Tibial nerve (tissue), 4 donors: ENCODE data around the gene PNPLA2. TPM values are rescaled to one million over a fixed set of nuclear protein-coding genes. Genes with fewer than 3 reads are reported as not detected.

ENCODE experiments used
- DNase-seq, 2 donors: peaks; one replicate each; pipeline ENCODE4 v3.0.0-alpha.2; 2019; ENCODE audit warnings: low spot score in 2 of 2
- H3K27ac ChIP-seq, 4 donors: fragments of 200-600 bp; sonication (generic) in 3 of 4; one replicate each; pipeline ENCODE4 v1.5.1; 2017 to 2019; ENCODE audit warnings: mild to moderate bottlenecking in 1 of 4
- H3K27me3 ChIP-seq, 2 donors: fragments of 200-600 bp; sonication (generic) in 1 of 2; one replicate each; pipeline versions ENCODE4 v1.5.1 to v1.6.0; 2017 to 2019
- H3K36me3 ChIP-seq, 3 donors: fragments of 200-600 bp; sonication (generic); one replicate each; pipeline ENCODE4 v1.5.1; 2018 to 2019
- H3K4me1 ChIP-seq, 4 donors: fragments of 200-600 bp; sonication (generic) in 3 of 4; one replicate each; pipeline ENCODE4 v1.5.1; 2017 to 2019
- H3K4me3 ChIP-seq, 4 donors: fragments of 200-600 bp; sonication (generic) in 3 of 4; one replicate each; pipeline ENCODE4 v1.5.1; 2017 to 2019; ENCODE audit warnings: mild to moderate bottlenecking in 1 of 4, moderate library complexity in 1 of 4
- H3K9me3 ChIP-seq, 4 donors: fragments of 200-600 bp; sonication (generic) in 3 of 4; one replicate each; pipeline ENCODE4 v1.5.1; 2017 to 2019
- EP300 ChIP-seq, 2 donors: sonication (generic); formaldehyde crosslinking; IDR thresholded peaks; one replicate each; pipeline ENCODE4 v1.6.1; 2017; ENCODE audit warnings: antibody characterized with exemption in 2 of 2, mild to moderate bottlenecking in 1 of 2
- POLR2A ChIP-seq, 2 donors: fragments of 450-650 bp; IDR thresholded peaks; one replicate each; pipeline ENCODE4 v1.6.1; 2017; ENCODE audit warnings: antibody characterized with exemption in 2 of 2, mild to moderate bottlenecking in 2 of 2, moderate library complexity in 2 of 2
- WGBS, 2 donors: methylation state at CpG; one replicate each; pipeline ENCODE4 v1.1.5; 2018; 5-methylcytosine and 5-hydroxymethylcytosine counted together
- total RNA-seq, 4 donors: library from RNA; depleted of rRNA; stranded (reverse); fragments of >200 nt; gene quantifications; one replicate each; pipeline ENCODE4 v1.1.0, GENCODE V29; 2016
- TF ChIP-seq, protein P1 (sequence below), 5 experiments: fragments of 200-600 bp in 3 of 5; fragments of 450-650 bp in 2 of 5; sonication (generic) in 3 of 5; IDR thresholded peaks; one replicate each; pipeline ENCODE4 v1.5.1; 2016 to 2019; ENCODE audit warnings: antibody characterized with exemption in 5 of 5, mild to moderate bottlenecking in 3 of 5, moderate library complexity in 2 of 5

Gene PNPLA2
- total RNA-seq, 4 donors from 2014 or later: 136 to 314 (median 187) TPM

GRCh38 chr11:855330-855674 lies 36.6 kb downstream of the PNPLA2 start:
- H3K27me3 ChIP-seq: no peaks in the 10 kb centered on the region
- TF ChIP-seq, protein P1, sequence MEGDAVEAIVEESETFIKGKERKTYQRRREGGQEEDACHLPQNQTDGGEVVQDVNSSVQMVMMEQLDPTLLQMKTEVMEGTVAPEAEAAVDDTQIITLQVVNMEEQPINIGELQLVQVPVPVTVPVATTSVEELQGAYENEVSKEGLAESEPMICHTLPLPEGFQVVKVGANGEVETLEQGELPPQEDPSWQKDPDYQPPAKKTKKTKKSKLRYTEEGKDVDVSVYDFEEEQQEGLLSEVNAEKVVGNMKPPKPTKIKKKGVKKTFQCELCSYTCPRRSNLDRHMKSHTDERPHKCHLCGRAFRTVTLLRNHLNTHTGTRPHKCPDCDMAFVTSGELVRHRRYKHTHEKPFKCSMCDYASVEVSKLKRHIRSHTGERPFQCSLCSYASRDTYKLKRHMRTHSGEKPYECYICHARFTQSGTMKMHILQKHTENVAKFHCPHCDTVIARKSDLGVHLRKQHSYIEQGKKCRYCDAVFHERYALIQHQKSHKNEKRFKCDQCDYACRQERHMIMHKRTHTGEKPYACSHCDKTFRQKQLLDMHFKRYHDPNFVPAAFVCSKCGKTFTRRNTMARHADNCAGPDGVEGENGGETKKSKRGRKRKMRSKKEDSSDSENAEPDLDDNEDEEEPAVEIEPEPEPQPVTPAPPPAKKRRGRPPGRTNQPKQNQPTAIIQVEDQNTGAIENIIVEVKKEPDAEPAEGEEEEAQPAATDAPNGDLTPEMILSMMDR (IDR thresholded peaks at IDR 0.05): no peak
- TF ChIP-seq EP300 (IDR thresholded peaks at IDR 0.05) (no peak), POLR2A (IDR thresholded peaks at IDR 0.05) (no peak)
- peaks cover 0 to 23% (median 0%) of the 10 kb centered on the region in 3 donors for H3K36me3 ChIP-seq
- H3K27ac ChIP-seq: peak overlapping the region in 1 of 4 donors; percentile 51
- H3K4me3 ChIP-seq: no peak overlapping the region
- H3K4me1 ChIP-seq: peaks cover 0 to 97% (median 17%) of the 10 kb centered on the region in 4 donors
- no peaks in the 10 kb centered on the region for H3K9me3 ChIP-seq
- 45 to 90% methylated on average over 4 to 6 of the region's 7 CpGs for WGBS, 2 donors
- DNase-seq: no peak

DNA sequence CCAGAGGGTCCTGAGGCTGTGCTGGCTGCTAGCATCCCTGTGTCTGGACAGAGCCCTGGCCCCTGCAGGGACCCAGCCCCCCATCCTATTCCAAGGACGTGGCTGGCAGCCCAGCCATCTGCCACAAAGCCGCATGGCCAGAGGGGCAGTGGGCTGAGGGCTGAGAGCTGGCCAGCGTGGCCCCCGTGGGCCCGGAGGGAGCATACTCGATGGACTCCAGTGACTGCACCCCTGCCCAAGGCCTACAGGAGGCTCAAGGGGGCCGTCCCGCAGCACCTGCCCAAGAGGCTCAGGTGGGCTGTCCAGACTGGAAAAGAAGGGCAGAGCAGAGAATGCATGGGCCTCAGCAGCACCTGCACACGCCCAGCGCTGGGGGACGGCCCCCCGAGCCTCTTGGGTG lies 37.1 kb downstream of the PNPLA2 start:
- TF ChIP-seq, protein P1 (IDR thresholded peaks at IDR 0.05): no peak
- TF ChIP-seq EP300 (IDR thresholded peaks at IDR 0.05) (no peak), POLR2A (IDR thresholded peaks at IDR 0.05) (no peak)
- Histone ChIP-seq H3K36me3 (peaks cover 0 to 23% (median 0%) of the 10 kb centered on the region in 3 donors), H3K9me3 (no peaks in the 10 kb centered on the region), H3K27me3 (no peaks in the 10 kb centered on the region), H3K27ac (peak overlapping the region in 1 of 4 donors; percentile 51), H3K4me3 (no peak overlapping the region), H3K4me1 (peaks cover 0 to 97% (median 17%) of the 10 kb centered on the region in 4 donors)
- DNase-seq: no peak
- 63 to 86% methylated on average over 2 to 10 of the region's 12 CpGs for WGBS, 2 donors

GRCh38 chr11:856397-856796 lies 37.7 kb downstream of the PNPLA2 start:
- 66 to 88% methylated on average over 7 to 8 of the region's 8 CpGs for WGBS, 2 donors
- Histone ChIP-seq H3K27ac (peak overlapping the region in 1 of 4 donors; percentile 51), H3K27me3 (no peaks in the 10 kb centered on the region), H3K4me1 (peaks cover 0 to 97% (median 17%) of the 10 kb centered on the region in 4 donors), H3K4me3 (no peak overlapping the region), H3K9me3 (no peaks in the 10 kb centered on the region), H3K36me3 (peaks cover 0 to 23% (median 0%) of the 10 kb centered on the region in 3 donors)
- TF ChIP-seq, protein P1 (IDR thresholded peaks at IDR 0.05): no peak
- TF ChIP-seq POLR2A (IDR thresholded peaks at IDR 0.05): no peak
- TF ChIP-seq EP300 (IDR thresholded peaks at IDR 0.05): no peak
- no peak for DNase-seq

GRCh38 chr11:858053-858761 lies 39.5 kb downstream of the PNPLA2 start:
- H3K4me1 ChIP-seq: peaks cover 0 to 96% (median 20%) of the 10 kb centered on the region in 4 donors
- no peaks in the 10 kb centered on the region for H3K9me3 ChIP-seq
- TF ChIP-seq, protein P1 (IDR thresholded peaks at IDR 0.05): no peak
- TF ChIP-seq POLR2A (IDR thresholded peaks at IDR 0.05): no peak
- no peak for TF ChIP-seq EP300 (IDR thresholded peaks at IDR 0.05)
- no peaks in the 10 kb centered on the region for H3K27me3 ChIP-seq
- 83 to 85% methylated on average over 24 to 27 of the region's 27 CpGs for WGBS, 2 donors
- no peak overlapping the region for H3K27ac ChIP-seq
- no peak for DNase-seq
- no peak overlapping the region for H3K4me3 ChIP-seq
- peaks cover 0 to 27% (median 0%) of the 10 kb centered on the region in 3 donors for H3K36me3 ChIP-seq

- 82 to 87% methylated on average over 36 to 37 of the region's 37 CpGs for WGBS, 2 donors
- Histone ChIP-seq H3K27me3 (no peaks in the 10 kb centered on the region), H3K27ac (no peak overlapping the region), H3K4me3 (no peak overlapping the region), H3K9me3 (no peaks in the 10 kb centered on the region), H3K4me1 (peaks cover 0 to 94% (median 20%) of the 10 kb centered on the region in 4 donors), H3K36me3 (peaks cover 0 to 33% (median 0%) of the 10 kb centered on the region in 3 donors)
- TF ChIP-seq EP300 (IDR thresholded peaks at IDR 0.05): no peak
- no peak for TF ChIP-seq POLR2A (IDR thresholded peaks at IDR 0.05)
- TF ChIP-seq, protein P1 (IDR thresholded peaks at IDR 0.05): no peak
- DNase-seq: no peak
Measured at GRCh38 chr11:858762-859339, 40.1 kb downstream of the PNPLA2 start.
